SJSA1 (cell line): ENCODE measurements around the gene PPP4C. TPM values are rescaled to one million over a fixed set of nuclear protein-coding genes. Genes with fewer than 3 reads are reported as not detected.

Experiments used
- DNase-seq, 2 experiments: peaks; one replicate each; pipeline ENCODE4 v3.0.0-alpha.2; 2015 to 2020; ENCODE audit warnings: low spot score in 2 of 2, low read depth in 1 of 2
- H3K27ac ChIP-seq: fragments of 250-450 bp; sonication (Bioruptor Pico); 2 replicates; pipeline ENCODE4 v1.5.1; 2020; ENCODE audit warnings: mild to moderate bottlenecking, moderate library complexity
- H3K27me3 ChIP-seq: fragments of 250-450 bp; sonication (Bioruptor Pico); replicated peaks from 2 replicates; pipeline ENCODE4 v1.5.1; 2020; ENCODE audit warnings: mild to moderate bottlenecking, moderate library complexity
- H3K36me3 ChIP-seq: fragments of 250-450 bp; sonication (Bioruptor Pico); 2 replicates; pipeline ENCODE4 v1.5.1; 2020; ENCODE audit warnings: mild to moderate bottlenecking
- H3K4me1 ChIP-seq: fragments of 250-450 bp; sonication (Bioruptor Pico); replicated peaks from 2 replicates; pipeline ENCODE4 v1.6.1; 2021; ENCODE audit warnings: mild to moderate bottlenecking
- H3K4me3 ChIP-seq: fragments of 250-450 bp; sonication (Bioruptor Pico); 2 replicates; pipeline ENCODE4 v1.5.1; 2020; ENCODE audit warnings: mild to moderate bottlenecking
- H3K9me3 ChIP-seq: fragments of 250-450 bp; sonication (Bioruptor Pico); replicated peaks from 2 replicates; pipeline ENCODE4 v1.5.1; 2020; ENCODE audit warnings: mild to moderate bottlenecking
- total RNA-seq: library from RNA; depleted of rRNA; stranded (reverse); fragments of >200 nt; shearing (Covaris generic); gene quantifications from 2 replicates; pipeline ENCODE4 v1.2.3, GENCODE V29; 2014

The PPP4C gene
- total RNA-seq, 1 experiment from 2014 or later, result 134 TPM

- Histone ChIP-seq H3K27me3 (no peaks in the 10 kb centered on the region), H3K4me1 (peaks cover 30% of the 10 kb centered on the region), H3K27ac (peak within 1 kb of the TSS; percentile 93), H3K36me3 (peaks cover 59% of the 10 kb centered on the region), H3K4me3 (peak within 1 kb of the TSS; percentile 79), H3K9me3 (no peaks in the 10 kb centered on the region)
- peak; percentile 99 to 100 for DNase-seq
Measured at GRCh38 chr16:30065102-30065942, 10.5 kb upstream of the PPP4C start, which contains the start of gene ALDOA. ALDOA (plus strand) TSS chr16:30065760; CDS start chr16:30066898, 1,138 bp downstream.

- peak in 1 of 2 experiments; percentile 68 for DNase-seq
- Histone ChIP-seq H3K4me1 (peaks cover 30% of the 10 kb centered on the region), H3K36me3 (peaks cover 61% of the 10 kb centered on the region), H3K4me3 (peak overlapping the region; percentile 79), H3K27me3 (no peaks in the 10 kb centered on the region), H3K9me3 (no peaks in the 10 kb centered on the region), H3K27ac (peak overlapping the region; percentile 65)
Measured at GRCh38 chr16:30065943-30066760, 9.6 kb upstream of the PPP4C start.

GRCh38 chr16:30066761-30067583 is 8.8 kb upstream of the PPP4C start:
- Histone ChIP-seq H3K4me1 (peaks cover 30% of the 10 kb centered on the region), H3K36me3 (peaks cover 69% of the 10 kb centered on the region), H3K4me3 (peak overlapping the region; percentile 79), H3K27me3 (no peaks in the 10 kb centered on the region), H3K9me3 (no peaks in the 10 kb centered on the region), H3K27ac (peak overlapping the region; percentile 65)
- DNase-seq, result no peak

- Histone ChIP-seq H3K36me3 (peaks cover 75% of the 10 kb centered on the region), H3K9me3 (no peaks in the 10 kb centered on the region), H3K27me3 (no peaks in the 10 kb centered on the region), H3K4me1 (peaks cover 30% of the 10 kb centered on the region), H3K27ac (no peak overlapping the region), H3K4me3 (peak overlapping the region; percentile 79)
- DNase-seq, result no peak
Measured at GRCh38 chr16:30067584-30067916, 8.2 kb upstream of the PPP4C start.

- H3K4me1 ChIP-seq, result peaks cover 30% of the 10 kb centered on the region
- no peak for DNase-seq
- no peaks in the 10 kb centered on the region for H3K9me3 ChIP-seq
- no peaks in the 10 kb centered on the region for H3K27me3 ChIP-seq
- no peak overlapping the region for H3K27ac ChIP-seq
- H3K4me3 ChIP-seq, result no peak overlapping the region
- peaks cover 79% of the 10 kb centered on the region for H3K36me3 ChIP-seq
Measured at GRCh38 chr16:30068333-30068732, 7.5 kb upstream of the PPP4C start.

- no peak for DNase-seq
- H3K27ac ChIP-seq, result no peak overlapping the region
- no peaks in the 10 kb centered on the region for H3K27me3 ChIP-seq
- peaks cover 24% of the 10 kb centered on the region for H3K4me1 ChIP-seq
- no peak overlapping the region for H3K4me3 ChIP-seq
- no peaks in the 10 kb centered on the region for H3K9me3 ChIP-seq
- H3K36me3 ChIP-seq, result peaks cover 80% of the 10 kb centered on the region
Measured at GRCh38 chr16:30068750-30069610, 6.8 kb upstream of the PPP4C start.

- no peak overlapping the region for H3K27ac ChIP-seq
- H3K27me3 ChIP-seq, result no peaks in the 10 kb centered on the region
- H3K4me1 ChIP-seq, result peaks cover 16% of the 10 kb centered on the region
- no peak overlapping the region for H3K4me3 ChIP-seq
- no peaks in the 10 kb centered on the region for H3K9me3 ChIP-seq
- H3K36me3 ChIP-seq, result peaks cover 84% of the 10 kb centered on the region
- DNase-seq, result no peak
Measured at GRCh38 chr16:30069611-30070462, 6.0 kb upstream of the PPP4C start.

- H3K4me1 ChIP-seq, result peaks cover 18% of the 10 kb centered on the region
- H3K4me3 ChIP-seq, result no peak overlapping the region
- H3K27me3 ChIP-seq, result no peaks in the 10 kb centered on the region
- H3K9me3 ChIP-seq, result no peaks in the 10 kb centered on the region
- H3K27ac ChIP-seq, result no peak overlapping the region
- peaks cover 84% of the 10 kb centered on the region for H3K36me3 ChIP-seq
- no peak for DNase-seq
Measured at GRCh38 chr16:30070490-30070889, 5.3 kb upstream of the PPP4C start.

- DNase-seq, result no peak
- Histone ChIP-seq H3K4me1 (peaks cover 17% of the 10 kb centered on the region), H3K9me3 (no peaks in the 10 kb centered on the region), H3K27ac (peak overlapping the region; percentile 79), H3K4me3 (peak overlapping the region; percentile 76), H3K36me3 (peaks cover 79% of the 10 kb centered on the region), H3K27me3 (no peaks in the 10 kb centered on the region)
Measured at GRCh38 chr16:30076276-30076791, 540 bp downstream of the PPP4C start.

GRCh38 chr16:30077656-30078055 is 1.9 kb downstream of the PPP4C start:
- Histone ChIP-seq H3K36me3 (peaks cover 78% of the 10 kb centered on the region), H3K27me3 (no peaks in the 10 kb centered on the region), H3K4me1 (peaks cover 17% of the 10 kb centered on the region), H3K4me3 (peak overlapping the region; percentile 76; the same call in 1 of the 2 replicates), H3K27ac (no peak overlapping the region), H3K9me3 (no peaks in the 10 kb centered on the region)
- DNase-seq, result no peak

- Histone ChIP-seq H3K4me3 (no peak overlapping the region), H3K36me3 (peaks cover 83% of the 10 kb centered on the region), H3K27ac (no peak overlapping the region), H3K9me3 (no peaks in the 10 kb centered on the region), H3K4me1 (peaks cover 17% of the 10 kb centered on the region), H3K27me3 (no peaks in the 10 kb centered on the region)
- DNase-seq, result no peak
Measured at GRCh38 chr16:30078744-30079143, 3.0 kb downstream of the PPP4C start.

GRCh38 chr16:30079480-30079879 is 3.7 kb downstream of the PPP4C start:
- Histone ChIP-seq H3K27me3 (no peaks in the 10 kb centered on the region), H3K4me3 (no peak overlapping the region), H3K9me3 (no peaks in the 10 kb centered on the region), H3K27ac (no peak overlapping the region), H3K4me1 (peaks cover 17% of the 10 kb centered on the region), H3K36me3 (peaks cover 86% of the 10 kb centered on the region)
- DNase-seq, result no peak
